GM19240 (cell line): ENCODE measurements around the gene SNAPC2.
A peak's percentile ranks its signal among the peaks of the same experiment; 100 is the strongest.
"Not testable (repeated sequence)": the region's sequence is repeated elsewhere in the genome, so short reads cannot be mapped to it uniquely, and the experiment has no call there.

Experiments used
- DNase-seq: peaks from one replicate; pipeline ENCODE4 v3.0.0; 2011; ENCODE audit warnings: low spot score; ENCODE audit not compliant: insufficient read length

The SNAPC2 gene

DNA sequence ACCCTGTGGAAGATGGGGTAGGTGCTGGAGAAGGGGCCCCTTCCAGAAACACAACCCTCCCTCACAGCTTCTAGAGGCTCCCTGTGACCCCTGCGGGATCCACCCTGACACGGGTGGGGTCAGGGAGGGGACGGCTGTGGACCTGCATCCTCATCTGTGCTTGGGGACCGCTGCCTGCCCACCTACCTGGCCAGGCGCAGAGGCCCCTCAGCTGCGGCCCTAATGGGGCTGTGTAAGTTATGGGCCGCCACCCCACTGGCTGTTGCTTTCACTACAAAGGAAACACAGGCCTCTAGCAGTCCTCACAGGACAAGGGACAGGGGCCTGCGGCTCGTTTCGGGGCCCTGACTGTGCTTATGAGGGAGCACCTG is 12.8 kb downstream of the SNAPC2 start:
- no peak for DNase-seq

DNA sequence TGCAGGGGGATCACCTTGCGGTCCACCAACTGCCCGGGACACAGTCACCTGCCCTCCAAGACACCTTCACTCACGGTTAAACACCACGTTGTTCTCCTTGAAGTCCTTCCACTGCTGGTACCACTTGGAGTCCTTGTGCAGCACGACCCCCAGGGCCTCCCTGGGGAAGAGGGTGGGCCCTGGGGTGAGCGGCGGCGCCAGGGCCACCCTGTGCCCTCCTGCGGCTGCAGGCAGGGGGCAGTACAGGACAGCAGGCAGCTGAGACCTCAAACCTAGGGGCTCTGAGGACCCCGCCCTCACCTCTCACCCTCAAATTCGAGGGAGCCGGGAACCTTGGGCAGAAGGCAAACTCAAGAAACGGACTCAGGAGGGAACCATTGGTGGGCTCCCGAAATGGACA is 13.3 kb downstream of the SNAPC2 start:
- no peak for DNase-seq

DNA sequence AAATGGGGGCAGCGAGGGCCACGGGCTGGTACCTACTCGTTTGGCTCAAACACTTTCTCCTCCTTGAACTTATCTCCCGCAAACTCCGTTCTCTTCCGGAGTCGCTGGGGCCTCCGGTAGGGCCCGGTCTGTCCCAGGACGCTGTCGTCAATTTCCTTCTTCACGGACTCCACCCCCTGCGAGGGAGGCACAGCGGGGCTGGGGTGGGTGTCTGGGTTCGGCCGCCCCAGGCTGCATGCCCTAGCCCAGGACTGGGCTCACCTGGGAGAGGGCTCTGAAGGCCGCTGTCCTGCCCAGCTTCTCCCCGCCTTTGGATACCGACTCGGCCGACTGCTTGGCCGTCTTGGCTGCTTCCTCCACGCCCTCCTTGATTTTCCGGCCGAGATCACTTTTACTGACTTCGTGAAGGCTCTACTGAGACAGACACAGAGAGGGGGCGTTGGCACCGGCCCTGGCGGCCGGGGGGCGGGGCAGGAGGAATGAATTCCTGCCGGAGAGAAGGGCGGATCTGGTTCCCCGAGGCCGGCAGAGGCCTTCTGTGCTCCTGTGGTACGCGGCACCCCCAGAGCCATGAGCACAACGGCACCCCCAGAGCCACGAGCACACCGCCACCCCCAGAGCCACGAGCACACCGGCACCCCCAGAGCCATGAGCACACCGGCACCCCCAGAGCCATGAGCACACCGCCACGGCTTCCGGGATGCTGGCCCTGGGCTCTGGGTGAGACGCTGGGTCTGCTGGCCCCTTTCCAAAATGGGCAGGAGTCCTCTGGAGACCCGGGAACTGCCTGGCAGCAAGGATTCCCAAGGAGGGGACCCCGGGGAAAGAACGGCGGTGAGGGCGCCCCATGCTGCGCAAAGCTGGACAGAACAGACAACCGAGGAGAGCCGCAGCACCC is 13.9 kb downstream of the SNAPC2 start:
- no peak for DNase-seq

DNA sequence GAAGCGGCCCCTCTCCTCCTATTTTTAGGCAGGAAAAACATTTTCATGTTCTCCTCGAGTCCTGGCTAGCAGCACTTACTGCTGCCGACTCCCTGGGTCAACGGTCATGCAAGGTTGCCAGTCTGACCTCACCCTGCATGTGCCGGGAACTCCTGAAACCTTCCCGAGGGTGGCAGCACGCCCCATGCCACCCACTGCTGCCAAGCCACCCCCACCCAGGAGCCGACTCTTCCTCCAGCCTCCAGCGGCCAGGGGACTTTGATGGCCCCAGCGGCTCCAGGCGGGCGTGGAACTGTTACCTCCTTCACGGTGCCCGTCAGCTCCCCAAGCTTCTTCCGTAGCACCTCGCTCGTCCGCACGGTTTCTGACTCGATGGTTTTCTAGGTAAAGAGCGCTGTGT is 14.6 kb downstream of the SNAPC2 start:
- no peak for DNase-seq

DNA sequence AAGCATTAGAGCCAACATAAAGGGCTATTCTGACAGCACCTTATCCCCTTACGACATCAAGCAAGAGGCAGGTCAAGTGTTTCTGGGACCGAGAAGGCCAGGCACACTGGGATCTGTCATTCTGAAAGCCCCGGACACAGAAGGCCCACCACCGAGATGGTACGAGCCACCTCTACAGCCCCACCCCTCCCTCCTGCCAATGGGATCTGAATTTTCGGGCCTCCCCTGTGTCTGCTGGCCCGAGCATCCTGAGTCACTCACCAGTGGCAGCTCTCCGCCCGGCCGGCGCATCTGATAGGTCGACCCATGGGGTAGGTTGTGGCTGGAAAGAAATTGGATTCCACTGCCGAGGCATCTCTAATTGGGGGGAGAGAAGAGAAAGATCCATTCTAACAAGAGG is 20.7 kb downstream of the SNAPC2 start:
- no peak for DNase-seq

DNA sequence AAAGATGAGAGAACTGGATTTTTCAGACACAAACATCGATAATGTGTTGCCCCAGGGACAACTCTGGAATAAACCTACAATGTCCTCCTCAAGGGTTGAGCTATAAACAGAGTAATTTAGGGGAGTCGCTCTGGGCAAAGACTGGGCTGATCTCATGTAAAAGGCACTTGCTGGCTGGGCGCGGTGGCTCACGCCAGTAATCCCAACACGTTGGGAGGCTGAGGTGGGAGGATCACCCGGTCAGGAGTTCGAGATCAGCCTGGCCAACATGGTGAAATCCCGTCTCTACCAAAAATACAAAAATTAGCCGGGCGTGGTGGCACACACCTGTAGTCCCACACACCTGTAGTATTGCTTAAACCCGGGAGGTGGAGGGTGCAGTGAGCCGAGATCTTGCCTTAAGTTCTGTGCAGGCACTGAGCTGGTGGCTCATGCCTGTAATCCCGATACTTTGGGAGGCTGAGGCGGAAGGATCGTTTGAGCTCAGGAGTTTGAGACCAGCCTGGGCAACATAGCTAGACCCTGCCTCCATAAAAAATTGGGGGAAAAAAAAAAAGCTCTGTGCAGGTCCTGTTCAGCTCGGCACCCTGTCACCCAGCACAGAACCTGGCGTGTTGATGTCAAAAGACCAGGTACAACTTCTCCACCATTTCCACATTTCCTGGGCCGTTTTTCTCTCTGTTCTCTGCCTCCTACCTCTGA is 21.9 kb downstream of the SNAPC2 start:
- DNase-seq: no peak

DNA sequence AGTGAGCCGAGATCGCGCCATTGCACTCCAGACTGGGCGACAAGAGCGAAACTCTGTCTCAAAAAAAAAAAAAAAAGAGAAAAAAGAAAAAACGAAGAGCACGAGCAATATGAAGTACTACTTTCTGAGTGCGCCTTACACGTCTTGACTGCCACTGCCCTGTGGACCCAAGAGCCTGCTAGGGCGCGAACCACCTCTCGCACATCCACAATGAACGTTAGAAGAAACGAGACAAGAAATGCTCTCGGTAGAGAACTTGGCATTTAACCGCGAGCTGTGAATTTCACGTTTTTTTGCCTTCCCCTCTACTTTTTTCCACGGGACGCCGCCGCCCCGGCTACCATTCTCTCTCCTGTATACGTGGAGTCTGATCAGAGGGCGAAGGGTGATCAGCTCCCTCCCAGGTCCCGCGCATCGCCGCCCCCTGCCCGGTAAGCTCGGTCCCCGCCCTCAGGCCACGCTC is 22.9 kb downstream of the SNAPC2 start:
- DNase-seq: no peak

DNA sequence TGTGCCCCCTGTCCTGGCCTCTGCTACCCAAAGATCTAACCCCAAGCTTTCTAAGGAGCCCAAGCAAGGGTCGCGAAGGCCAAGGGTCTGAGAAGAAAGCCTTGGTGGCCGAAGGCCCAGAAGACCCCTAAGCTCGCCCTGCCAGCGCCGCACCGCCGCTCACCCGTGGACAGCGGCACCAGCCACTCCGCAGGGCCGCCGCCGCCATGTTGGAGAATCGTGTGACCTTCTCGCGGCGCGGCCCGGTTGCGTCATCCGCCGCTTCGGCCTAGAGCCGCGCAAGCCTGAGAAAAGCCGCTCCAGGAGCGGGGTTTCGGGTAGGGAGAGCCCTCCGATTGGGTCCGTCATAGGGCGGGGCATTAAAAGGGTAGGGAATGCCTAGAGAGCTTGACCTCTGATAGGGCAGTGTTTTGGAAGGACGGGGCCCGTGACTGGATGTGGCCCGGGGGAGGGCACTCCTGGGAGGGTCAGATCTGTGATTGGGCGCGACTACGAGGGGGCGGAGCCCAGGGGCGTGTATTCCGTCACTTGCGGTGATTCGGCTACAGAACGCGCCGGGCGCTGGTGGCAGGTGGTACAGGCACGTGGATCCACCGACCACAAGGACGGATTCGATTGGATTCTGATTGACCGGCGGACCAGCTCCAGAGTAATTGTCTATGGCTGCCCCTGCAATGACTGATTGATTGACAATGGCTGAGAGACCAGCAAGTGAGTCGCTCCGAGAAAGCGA is 23.5 kb downstream of the SNAPC2 start, which contains the start of gene TIMM44:
Gene TIMM44, minus strand, starts transcription at position 223 of the 733 bp plus-strand sequence. Its CDS starts 15 bp downstream, at position 208.
- DNase-seq: peak; percentile 95

DNA sequence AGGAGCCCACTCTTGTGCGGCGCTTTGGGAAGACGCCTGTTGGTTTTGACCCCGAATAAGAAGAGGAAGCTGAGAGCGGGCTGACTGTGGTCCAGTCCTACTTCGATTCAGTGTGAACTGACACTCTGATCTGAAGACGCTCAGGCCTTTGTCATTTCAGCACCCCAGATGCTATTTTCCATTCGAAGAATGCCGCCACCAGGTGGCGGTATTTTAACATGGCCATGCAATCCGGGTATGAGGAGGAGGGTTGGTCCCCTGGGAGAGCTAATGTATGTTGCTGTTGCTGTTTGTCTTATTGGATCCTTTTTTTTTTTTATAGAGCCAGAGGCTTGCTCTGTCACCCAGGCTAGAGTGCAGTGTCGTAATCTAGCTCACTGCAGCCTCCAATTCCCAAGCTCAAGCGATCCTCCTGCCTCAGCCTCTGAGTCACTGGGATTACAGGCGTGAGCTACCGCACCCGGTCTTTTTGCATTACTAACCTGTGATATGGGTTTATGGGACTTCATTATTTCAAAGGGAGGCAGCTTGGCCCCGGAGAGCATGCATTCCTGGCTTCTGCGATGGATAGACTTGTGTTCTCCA is 24.1 kb downstream of the SNAPC2 start:
- DNase-seq: peak; percentile 60

DNA sequence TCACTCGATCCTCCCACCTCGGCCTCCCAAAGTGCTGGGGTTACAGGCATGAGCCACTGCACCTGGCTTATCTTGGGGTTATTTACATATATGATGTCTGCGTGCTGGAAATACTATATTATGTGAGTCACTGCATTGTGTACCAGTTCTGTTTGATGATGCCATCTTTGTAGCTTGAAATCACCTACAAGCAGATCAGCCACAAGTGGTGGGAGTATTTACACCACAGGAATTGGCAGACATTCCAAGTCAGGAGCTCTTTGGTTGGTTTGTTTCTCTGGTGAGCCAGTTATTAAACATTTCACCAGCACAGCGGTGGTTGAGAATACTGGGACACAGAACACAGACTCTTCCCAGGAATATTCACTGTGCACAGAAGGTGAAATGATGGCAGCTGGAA is 27.8 kb downstream of the SNAPC2 start:
- DNase-seq: no peak

DNA sequence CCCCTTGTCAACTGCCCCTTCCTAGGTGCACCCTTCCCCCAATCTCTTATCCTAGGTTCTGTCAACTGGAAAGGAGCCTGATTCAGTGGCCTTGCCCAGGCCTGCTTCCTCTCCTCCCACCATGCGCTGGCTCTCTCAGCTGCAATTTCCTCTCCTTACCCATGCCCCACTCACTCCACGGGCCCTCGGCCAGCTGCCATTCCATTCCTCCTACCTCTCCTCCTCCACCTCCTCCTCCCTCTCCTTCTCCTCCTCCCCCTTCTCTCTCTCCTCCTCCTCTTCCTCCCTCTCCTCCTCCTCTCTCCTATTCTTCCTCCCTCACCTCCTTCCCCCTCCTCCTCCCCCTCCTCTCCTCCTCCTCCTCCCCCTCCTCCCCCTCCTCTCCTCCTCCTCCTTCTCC is 32.9 kb downstream of the SNAPC2 start:
- DNase-seq: no peak

DNA sequence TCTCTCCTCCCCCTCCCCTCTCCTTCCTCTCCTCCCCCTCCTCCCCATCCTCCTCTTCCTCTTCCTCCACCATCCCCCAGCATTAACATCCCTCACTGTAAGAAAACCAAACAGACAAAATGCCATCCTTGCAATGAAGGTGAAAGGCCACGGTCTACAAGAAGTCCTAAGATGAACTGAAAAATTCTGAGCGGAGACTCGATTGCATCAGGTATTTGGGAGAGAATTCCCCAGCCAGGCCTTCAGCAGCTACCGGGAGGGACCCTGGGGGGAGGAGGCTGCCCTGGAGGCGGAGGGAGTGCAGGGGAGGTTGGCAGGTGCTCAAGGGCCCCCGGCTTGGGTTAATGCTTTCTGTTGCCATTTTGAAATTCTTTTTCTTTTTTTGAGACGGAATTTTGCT is 33.4 kb downstream of the SNAPC2 start:
- DNase-seq: no peak

DNA sequence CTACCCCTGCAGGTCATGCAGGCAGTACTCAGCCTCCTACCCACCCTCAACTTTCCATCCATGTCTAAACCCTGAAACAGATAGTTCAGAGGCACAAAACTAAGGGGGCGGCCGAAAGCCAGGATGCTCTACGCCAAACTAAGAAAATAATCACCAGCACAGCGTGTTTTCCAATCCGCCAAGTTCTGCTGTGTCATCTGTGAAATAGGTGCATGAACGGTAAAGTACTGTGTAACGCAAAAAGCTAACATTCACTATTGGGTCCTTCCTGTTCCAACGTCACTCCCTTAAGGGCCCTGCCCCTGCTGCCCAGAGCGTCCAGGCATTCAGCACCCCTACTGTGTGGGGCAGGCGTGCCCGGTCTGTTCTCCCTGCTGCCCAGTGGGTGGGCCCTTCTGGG is 35.6 kb downstream of the SNAPC2 start:
- DNase-seq: no peak

DNA sequence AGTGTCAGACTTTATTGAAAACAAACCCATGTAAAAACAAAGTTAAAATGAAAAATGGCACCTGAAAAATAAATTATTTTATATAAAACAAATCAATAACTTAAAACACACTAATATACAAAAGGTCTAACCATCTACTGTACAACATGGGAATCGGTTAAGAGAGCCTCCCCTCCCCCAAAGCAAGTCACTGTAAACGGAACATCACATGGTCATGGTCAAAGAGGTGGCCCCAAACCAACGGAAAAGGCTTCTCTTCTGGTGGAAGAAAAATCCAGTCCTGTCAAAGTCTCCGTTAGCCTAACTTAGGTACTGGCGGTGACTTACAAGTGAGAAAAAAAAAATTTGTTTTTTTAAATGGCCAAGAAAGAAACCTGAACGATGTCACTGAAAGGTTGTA is 39.1 kb downstream of the SNAPC2 start:
- no peak for DNase-seq

DNA sequence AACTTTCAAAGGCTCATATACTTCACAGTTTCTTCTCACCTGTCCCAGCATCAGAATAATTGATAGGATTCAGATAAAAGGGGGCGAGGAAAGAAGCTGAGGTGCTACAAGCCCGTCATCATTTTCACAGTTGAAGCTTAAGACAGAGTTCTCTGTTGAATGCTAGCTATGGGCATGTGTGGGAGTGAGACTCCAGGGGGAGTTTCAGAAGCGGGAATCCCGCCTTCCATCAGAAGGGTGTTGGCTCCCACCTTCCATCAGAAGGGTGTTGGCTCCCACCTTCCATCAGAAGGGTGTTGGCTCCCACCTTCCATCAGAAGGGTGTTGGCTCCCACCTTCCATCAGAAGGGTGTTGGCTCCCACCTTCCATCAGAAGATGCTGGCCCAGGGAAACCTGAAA is 40.9 kb downstream of the SNAPC2 start:
- DNase-seq: not testable (repeated sequence)

DNA sequence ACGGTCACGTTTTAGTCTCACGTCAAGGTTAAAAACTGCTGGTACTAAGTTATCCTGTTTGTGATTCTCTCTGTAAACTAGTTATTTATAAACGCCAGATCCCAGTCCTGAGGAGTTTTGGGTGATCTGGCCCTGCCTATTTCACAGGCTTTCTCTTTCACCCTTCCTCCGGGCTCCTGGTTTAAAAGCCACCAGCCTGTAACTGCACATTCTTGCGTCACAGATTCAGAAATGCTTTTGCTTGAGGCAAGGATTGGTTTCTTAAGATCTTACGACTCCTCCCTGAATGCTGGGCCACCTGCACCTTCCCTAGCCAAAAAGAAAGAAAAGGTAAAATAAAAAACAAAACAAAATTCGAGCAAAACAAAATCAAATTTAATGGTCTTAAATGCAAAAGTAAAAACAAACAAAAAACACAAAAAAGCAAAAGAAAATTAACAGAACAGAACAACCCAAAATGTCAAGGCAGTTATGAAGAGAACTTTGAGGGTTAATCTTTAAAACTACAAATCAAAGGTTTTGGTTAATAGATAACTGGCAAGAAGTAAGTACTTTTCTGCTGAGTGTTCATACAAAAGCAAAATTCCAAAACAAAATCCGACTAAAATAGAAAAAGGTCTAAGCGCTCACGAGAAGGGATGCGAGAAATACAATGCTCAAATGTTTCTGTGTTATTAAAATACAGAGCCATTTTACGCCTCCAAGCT is 41.9 kb downstream of the SNAPC2 start:
- DNase-seq: no peak

DNA sequence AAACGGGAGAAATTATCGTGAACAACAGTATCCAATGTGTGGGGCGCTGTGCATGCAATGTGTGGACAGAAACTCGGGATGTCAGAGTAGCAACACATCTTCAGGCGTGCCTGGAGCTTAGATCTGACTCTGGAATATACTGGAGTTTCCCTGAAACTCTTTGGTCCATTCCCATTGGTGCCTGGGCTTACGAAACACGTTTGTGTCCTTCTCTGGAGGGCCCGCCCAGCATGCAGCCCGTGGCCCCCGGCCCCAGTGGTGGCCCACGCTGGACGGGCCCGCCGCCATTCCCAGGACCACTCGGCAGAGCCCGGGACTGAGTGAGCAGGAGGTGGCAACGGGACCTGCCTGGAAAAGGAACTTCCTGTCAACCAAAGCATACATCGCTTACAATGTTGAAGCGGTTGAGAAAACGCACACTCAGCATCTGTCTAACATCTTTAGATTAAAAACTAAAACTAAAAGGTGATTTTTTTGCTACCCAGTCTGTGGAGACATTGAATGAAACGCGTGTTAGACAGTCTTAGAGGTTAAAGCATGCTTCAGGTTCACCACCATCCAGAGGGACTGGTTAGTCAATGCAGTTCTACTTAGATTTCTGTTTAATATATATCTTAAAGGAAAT is 42.6 kb downstream of the SNAPC2 start:
- no peak for DNase-seq

DNA sequence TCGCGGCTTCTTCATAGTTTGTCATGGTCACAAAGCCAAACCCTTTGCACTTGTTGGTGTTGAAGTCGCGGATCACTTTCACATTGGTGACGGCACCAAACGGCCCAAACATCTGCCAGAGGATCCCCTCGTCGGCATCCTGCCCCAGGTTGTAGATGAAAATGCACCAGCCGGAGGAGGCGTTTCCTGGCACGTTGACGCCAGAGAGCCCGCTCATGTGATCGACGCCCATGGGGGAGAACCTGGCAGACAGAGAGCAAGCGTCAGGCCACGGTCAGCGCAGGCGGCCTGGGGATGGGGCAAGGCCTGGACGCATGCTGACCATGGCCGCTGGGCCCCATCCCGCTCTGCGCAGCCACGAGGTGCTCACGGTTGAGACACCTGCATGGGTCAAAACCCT is 43.4 kb downstream of the SNAPC2 start:
- no peak for DNase-seq

DNA sequence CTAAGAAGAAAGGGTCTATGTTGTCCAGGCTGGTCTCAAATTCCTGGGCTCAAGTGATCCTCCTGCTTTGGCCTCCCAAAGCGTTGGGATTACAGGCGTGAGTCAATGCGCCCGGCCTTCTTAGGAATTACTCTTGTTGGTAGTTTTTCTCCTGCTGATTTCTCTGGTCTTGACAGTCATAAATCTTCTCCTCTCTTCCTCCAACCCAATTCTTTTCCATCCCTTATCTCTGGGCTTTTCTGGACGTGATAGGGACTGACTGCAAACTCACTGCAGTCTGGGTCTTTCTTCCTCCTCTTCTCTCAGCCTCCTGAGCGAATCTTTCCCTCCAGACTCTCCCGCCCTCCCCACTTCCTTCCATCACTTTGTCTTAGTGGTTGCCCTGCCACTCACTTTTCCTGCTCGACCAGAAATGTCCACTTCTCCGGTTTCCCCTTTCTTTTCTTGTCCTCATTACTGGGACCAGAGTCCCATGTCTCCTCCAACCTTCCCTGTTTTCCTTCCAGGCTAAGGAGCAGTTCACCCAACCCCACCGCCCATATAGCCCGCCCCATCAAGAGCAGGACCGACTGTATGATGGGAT is 45.2 kb downstream of the SNAPC2 start:
- DNase-seq: no peak
